Upper lobe of right lung (tissue), 1 donor: ENCODE results near the gene RYR1. TPM values are rescaled to one million over a fixed set of nuclear protein-coding genes. Genes with fewer than 3 reads are reported as not detected.

Experiments
- ATAC-seq: fragments of 200-7000 bp; cut with Tn5 transposase; one replicate; pipeline ENCODE4 v1.9.1; 2020; ENCODE audit warnings: mild to moderate bottlenecking, moderate library complexity
- DNase-seq: peaks from one replicate; pipeline ENCODE4 v3.0.0-alpha.2; 2020
- H3K27ac ChIP-seq: fragments of 200-600 bp; one replicate; pipeline ENCODE4 v1.8.0; 2022
- H3K27me3 ChIP-seq: fragments of 200-600 bp; one replicate; pipeline ENCODE4 v1.8.0; 2022; ENCODE audit warnings: mild to moderate bottlenecking
- H3K36me3 ChIP-seq: fragments of 200-600 bp; one replicate; pipeline ENCODE4 v1.8.0; 2022
- H3K4me1 ChIP-seq: fragments of 200-600 bp; one replicate; pipeline ENCODE4 v1.8.0; 2022
- H3K4me3 ChIP-seq: fragments of 200-600 bp; one replicate; pipeline ENCODE4 v1.8.0; 2022; ENCODE audit warnings: mild to moderate bottlenecking
- H3K9me3 ChIP-seq: fragments of 200-600 bp; one replicate; pipeline ENCODE4 v1.8.0; 2022
- CTCF ChIP-seq: fragments of 200-600 bp; IDR thresholded peaks from one replicate; pipeline ENCODE4 v1.8.0; 2022; ENCODE audit warnings: antibody characterized with exemption
- intact Hi-C: fragments of 100-400 bp; cut with DNase I; formaldehyde crosslinking; loops from one replicate; pipeline ENCODE4 v1.11.0; 2022
- total RNA-seq: library from RNA; stranded (reverse); fragmentation: NEBNext Ultra II Directional; extraction: Animal tissue kit (Norgen Biotek cat#: 25700); gene quantifications from one replicate; pipeline ENCODE4 v1.2.1, GENCODE V29; 2021
- donor health status: DM: no; HTN: yes; CAD: no; lungs with severe emphysema.

RYR1 gene
- total RNA-seq, 1 donor from 2014 or later, result 6.5 TPM

- no peaks in the 10 kb centered on the region for H3K4me1 ChIP-seq
- H3K9me3 ChIP-seq, result no peaks in the 10 kb centered on the region
- no peak overlapping the region for H3K4me3 ChIP-seq
- H3K27me3 ChIP-seq, result no peaks in the 10 kb centered on the region
- ATAC-seq (no peak), DNase-seq (no peak)
- intact Hi-C loops, result no loop called here
- no peak for TF ChIP-seq CTCF
- H3K27ac ChIP-seq, result no peak overlapping the region
- H3K36me3 ChIP-seq, result no peaks in the 10 kb centered on the region
Observed at GRCh38 chr19:38500450-38500849, 67.0 kb downstream of the RYR1 start.

GRCh38 chr19:38502410-38503076 lies 69.1 kb downstream of the RYR1 start:
- intact Hi-C loops, result no loop called here
- Histone ChIP-seq H3K4me1 (no peaks in the 10 kb centered on the region), H3K27ac (no peak overlapping the region), H3K36me3 (no peaks in the 10 kb centered on the region), H3K9me3 (no peaks in the 10 kb centered on the region), H3K27me3 (no peaks in the 10 kb centered on the region), H3K4me3 (no peak overlapping the region)
- TF ChIP-seq CTCF, result no peak
- ATAC-seq (no peak), DNase-seq (no peak)

GRCh38 chr19:38503077-38503410 lies 69.6 kb downstream of the RYR1 start:
- intact Hi-C loops, result no loop called here
- no peak for DNase-seq
- H3K27ac ChIP-seq, result no peak overlapping the region

GRCh38 chr19:38505958-38506357 lies 72.5 kb downstream of the RYR1 start:
- no peaks in the 10 kb centered on the region for H3K9me3 ChIP-seq
- ATAC-seq, result no peak
- no peak overlapping the region for H3K4me3 ChIP-seq
- no peak for DNase-seq
- no peaks in the 10 kb centered on the region for H3K4me1 ChIP-seq
- H3K27me3 ChIP-seq, result no peaks in the 10 kb centered on the region
- H3K27ac ChIP-seq, result no peak overlapping the region
- TF ChIP-seq CTCF, result no peak
- no peaks in the 10 kb centered on the region for H3K36me3 ChIP-seq
- intact Hi-C loops, result no loop called here

More at GRCh38 chr19:38503077-38503410, 69.6 kb downstream of the RYR1 start:
- TF ChIP-seq CTCF, result no peak
- no peaks in the 10 kb centered on the region for H3K9me3 ChIP-seq
- H3K27me3 ChIP-seq, result no peaks in the 10 kb centered on the region
- no peaks in the 10 kb centered on the region for H3K4me1 ChIP-seq
- ATAC-seq, result no peak
- no peaks in the 10 kb centered on the region for H3K36me3 ChIP-seq
- H3K4me3 ChIP-seq, result no peak overlapping the region

GRCh38 chr19:38506375-38506722 lies 72.9 kb downstream of the RYR1 start:
- Histone ChIP-seq H3K4me1 (no peaks in the 10 kb centered on the region), H3K27me3 (no peaks in the 10 kb centered on the region), H3K9me3 (no peaks in the 10 kb centered on the region), H3K36me3 (no peaks in the 10 kb centered on the region), H3K4me3 (no peak overlapping the region), H3K27ac (no peak overlapping the region)
- intact Hi-C loops, result no loop called here
- ATAC-seq (no peak), DNase-seq (no peak)
- no peak for TF ChIP-seq CTCF
